MM.1S (cell line): ENCODE data around the gene TIMMDC1.

ENCODE experiments used
- DNase-seq: peaks from one replicate; pipeline ENCODE4 v3.0.0-alpha.2; 2015
- H2AFZ ChIP-seq: fragments of 300-600 bp; sonication (generic); 2 replicates; pipeline ENCODE4 v1.6.0; 2016; ENCODE audit warnings: antibody characterized with exemption, low read length
- H3F3A ChIP-seq: fragments of 300-600 bp; sonication (generic); 2 replicates; pipeline ENCODE4 v1.6.1; 2016; ENCODE audit warnings: mild to moderate bottlenecking, antibody characterized with exemption, low read length, moderate library complexity, mixed read lengths; ENCODE audit not compliant: insufficient read depth
- H3K27ac ChIP-seq: fragments of 300-600 bp; sonication (generic); 2 replicates; pipeline ENCODE4 v1.5.1; 2016; ENCODE audit warnings: mild to moderate bottlenecking, low read length
- H3K27me3 ChIP-seq: fragments of 300-600 bp; sonication (generic); replicated peaks from 2 replicates; pipeline ENCODE4 v1.6.0; 2016; ENCODE audit warnings: low read length; ENCODE audit not compliant: insufficient read depth
- H3K36me3 ChIP-seq: fragments of 300-600 bp; sonication (generic); replicated peaks from 2 replicates; pipeline ENCODE4 v1.6.1; 2016; ENCODE audit warnings: mild to moderate bottlenecking, low read length, mixed read lengths; ENCODE audit not compliant: insufficient read depth
- H3K4me1 ChIP-seq: fragments of 300-600 bp; sonication (generic); 2 replicates; pipeline ENCODE4 v1.6.1; 2016; ENCODE audit warnings: low read length, mixed read lengths
- H3K4me2 ChIP-seq: fragments of 300-600 bp; sonication (generic); 2 replicates; pipeline ENCODE4 v1.6.0; 2016; ENCODE audit warnings: low read depth, low read length
- H3K4me3 ChIP-seq: fragments of 300-600 bp; sonication (generic); 2 replicates; pipeline ENCODE4 v1.5.1; 2016; ENCODE audit warnings: low read length, mixed read lengths
- H3K79me2 ChIP-seq: fragments of 300-600 bp; sonication (generic); 2 replicates; pipeline ENCODE4 v1.6.1; 2016; ENCODE audit warnings: mixed run types, low read length, mixed read lengths
- H3K9ac ChIP-seq: fragments of 300-600 bp; sonication (generic); 2 replicates; pipeline ENCODE4 v1.6.1; 2016; ENCODE audit warnings: low read length, mixed read lengths
- H3K9me2 ChIP-seq: fragments of 300-600 bp; sonication (generic); replicated peaks from 2 replicates; pipeline ENCODE4 v1.6.1; 2016; ENCODE audit warnings: mild to moderate bottlenecking, low read length, mixed read lengths; ENCODE audit not compliant: insufficient read depth
- H3K9me3 ChIP-seq: fragments of 300-600 bp; sonication (generic); replicated peaks from 2 replicates; pipeline ENCODE4 v1.6.1; 2016; ENCODE audit warnings: mild to moderate bottlenecking, low read length, mixed read lengths; ENCODE audit not compliant: insufficient read depth
- H4K20me1 ChIP-seq: fragments of 300-600 bp; sonication (generic); 2 replicates; pipeline ENCODE4 v1.6.1; 2016; ENCODE audit warnings: mild to moderate bottlenecking, low read length, moderate library complexity, mixed read lengths; ENCODE audit not compliant: insufficient read depth
- EZH2 ChIP-seq: fragments of 300-600 bp; sonication (generic); optimal IDR thresholded peaks from 2 replicates; pipeline ENCODE3; 2017; ENCODE audit warnings: low read depth, mild to moderate bottlenecking, antibody characterized with exemption, low read length, mixed read lengths
- EZH2phosphoT487 ChIP-seq: fragments of 300-600 bp; sonication (generic); IDR thresholded peaks from 2 replicates; pipeline ENCODE4 v1.6.1; 2018; ENCODE audit warnings: antibody characterized with exemption, low read length
- TF ChIP-seq, protein P1 (sequence below): fragments of 300-600 bp; sonication (generic); IDR thresholded peaks from 2 replicates; pipeline ENCODE4 v1.5.1; 2016; ENCODE audit warnings: antibody characterized with exemption, low read length, mixed read lengths

TIMMDC1 gene

DNA sequence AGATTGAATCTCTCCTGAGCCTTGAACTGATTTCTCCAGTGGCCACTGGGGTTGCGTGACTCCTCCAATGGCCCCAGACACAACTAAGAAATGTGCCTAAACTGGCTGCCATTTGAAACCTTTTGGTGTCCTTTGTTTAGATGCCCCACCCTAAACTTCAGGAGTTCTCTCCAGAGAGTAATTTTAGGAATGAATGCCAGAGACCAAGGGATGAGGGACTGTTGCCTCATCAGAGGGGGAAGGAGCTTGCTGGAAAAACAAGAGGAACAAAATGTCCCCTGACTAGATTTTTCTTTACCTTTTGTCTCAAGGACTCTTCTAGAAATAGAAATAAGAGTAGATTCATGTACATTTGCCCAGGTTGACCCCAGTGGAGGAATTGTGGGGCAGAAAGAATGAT, 72.9 kb downstream of the TIMMDC1 start:
- Histone ChIP-seq H3K4me1 (0 out of 2 replicates have a peak, but pooled peaks cover 7% of the 10 kb centered on the region), H3K9ac (no peak overlapping the region), H3K27ac (no peak overlapping the region), H3K79me2 (no peaks in the 10 kb centered on the region), H3K9me2 (no peaks in the 10 kb centered on the region), H3F3A (no peaks in the 10 kb centered on the region), H2AFZ (no peak overlapping the region), H3K4me2 (no peak overlapping the region), H3K36me3 (no peaks in the 10 kb centered on the region), H3K9me3 (no peaks in the 10 kb centered on the region), H3K27me3 (no peaks in the 10 kb centered on the region), H3K4me3 (no peak overlapping the region), H4K20me1 (no peaks in the 10 kb centered on the region)
- TF ChIP-seq, protein P1, sequence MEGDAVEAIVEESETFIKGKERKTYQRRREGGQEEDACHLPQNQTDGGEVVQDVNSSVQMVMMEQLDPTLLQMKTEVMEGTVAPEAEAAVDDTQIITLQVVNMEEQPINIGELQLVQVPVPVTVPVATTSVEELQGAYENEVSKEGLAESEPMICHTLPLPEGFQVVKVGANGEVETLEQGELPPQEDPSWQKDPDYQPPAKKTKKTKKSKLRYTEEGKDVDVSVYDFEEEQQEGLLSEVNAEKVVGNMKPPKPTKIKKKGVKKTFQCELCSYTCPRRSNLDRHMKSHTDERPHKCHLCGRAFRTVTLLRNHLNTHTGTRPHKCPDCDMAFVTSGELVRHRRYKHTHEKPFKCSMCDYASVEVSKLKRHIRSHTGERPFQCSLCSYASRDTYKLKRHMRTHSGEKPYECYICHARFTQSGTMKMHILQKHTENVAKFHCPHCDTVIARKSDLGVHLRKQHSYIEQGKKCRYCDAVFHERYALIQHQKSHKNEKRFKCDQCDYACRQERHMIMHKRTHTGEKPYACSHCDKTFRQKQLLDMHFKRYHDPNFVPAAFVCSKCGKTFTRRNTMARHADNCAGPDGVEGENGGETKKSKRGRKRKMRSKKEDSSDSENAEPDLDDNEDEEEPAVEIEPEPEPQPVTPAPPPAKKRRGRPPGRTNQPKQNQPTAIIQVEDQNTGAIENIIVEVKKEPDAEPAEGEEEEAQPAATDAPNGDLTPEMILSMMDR, result no peak
- TF ChIP-seq EZH2 (no peak), EZH2phosphoT487 (no peak)
- no peak for DNase-seq

DNA sequence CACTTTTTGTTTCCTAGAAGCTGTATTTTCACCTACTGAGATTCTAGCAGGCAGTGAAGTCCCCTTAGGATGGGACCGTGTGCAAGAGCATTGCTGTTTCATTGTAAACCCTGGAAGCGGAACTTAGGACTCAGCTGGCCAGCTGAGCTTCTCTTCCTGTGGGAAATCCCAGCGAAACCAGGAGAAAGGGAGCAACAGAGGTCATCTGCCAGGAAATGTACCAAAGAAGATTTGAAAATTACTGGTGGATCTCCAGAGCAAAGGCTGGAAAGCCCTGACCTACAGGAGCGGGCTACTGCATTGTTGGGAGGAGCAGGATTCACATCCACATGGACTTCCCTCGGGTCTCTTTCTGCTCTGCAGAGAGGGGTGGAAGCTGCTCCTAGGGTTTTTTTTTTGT, 73.3 kb downstream of the TIMMDC1 start:
- 0 out of 2 replicates have a peak, but pooled peaks cover 7% of the 10 kb centered on the region for H3K4me1 ChIP-seq
- no peaks in the 10 kb centered on the region for H3K9me3 ChIP-seq
- no peaks in the 10 kb centered on the region for H3K36me3 ChIP-seq
- no peak for DNase-seq
- no peaks in the 10 kb centered on the region for H3K79me2 ChIP-seq
- H3F3A ChIP-seq, result no peaks in the 10 kb centered on the region
- no peak overlapping the region for H3K9ac ChIP-seq
- TF ChIP-seq, protein P1, result no peak
- H3K27ac ChIP-seq, result no peak overlapping the region
- no peak overlapping the region for H2AFZ ChIP-seq
- H3K4me3 ChIP-seq, result no peak overlapping the region
- H3K4me2 ChIP-seq, result no peak overlapping the region
- no peaks in the 10 kb centered on the region for H3K27me3 ChIP-seq
- no peaks in the 10 kb centered on the region for H3K9me2 ChIP-seq
- no peaks in the 10 kb centered on the region for H4K20me1 ChIP-seq
